ENCODE data around the gene DDA1.

DDA1 gene

GRCh38 chr19:17309198-17309964, at the start of gene DDA1:
TSS of gene DDA1 (plus strand) at chr19:17309563. CDS start at chr19:17309655, 92 bp downstream.
- TF ChIP-seq CTCF (IDR thresholded peaks at IDR 0.05), result no peak

DNA sequence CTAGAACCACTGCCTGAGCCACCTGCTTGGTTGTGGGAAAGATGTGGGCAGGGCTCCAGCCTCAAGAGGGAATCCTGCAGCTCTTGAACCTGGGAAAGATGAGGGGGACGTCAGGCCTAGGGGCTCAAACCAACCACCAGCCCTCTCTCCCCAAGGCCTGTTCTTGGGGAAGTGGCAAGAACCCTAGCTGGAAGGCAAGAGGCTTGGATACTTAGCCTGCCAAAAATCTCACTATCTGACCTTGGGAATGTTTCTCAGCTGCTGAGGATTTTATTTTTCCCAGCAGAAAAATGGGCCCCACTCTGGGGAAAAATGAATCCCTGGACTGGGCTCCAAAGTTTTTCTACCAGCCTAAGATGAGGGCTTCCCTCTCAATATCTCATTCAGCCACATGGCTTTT, 49.4 kb upstream of the DDA1 start:
- TF ChIP-seq CTCF (IDR thresholded peaks at IDR 0.05), result no peak

- peak; percentile 95 for TF ChIP-seq CTCF (IDR thresholded peaks at IDR 0.05)
Measured at GRCh38 chr19:17260842-17261325, 48.5 kb upstream of the DDA1 start.

DNA sequence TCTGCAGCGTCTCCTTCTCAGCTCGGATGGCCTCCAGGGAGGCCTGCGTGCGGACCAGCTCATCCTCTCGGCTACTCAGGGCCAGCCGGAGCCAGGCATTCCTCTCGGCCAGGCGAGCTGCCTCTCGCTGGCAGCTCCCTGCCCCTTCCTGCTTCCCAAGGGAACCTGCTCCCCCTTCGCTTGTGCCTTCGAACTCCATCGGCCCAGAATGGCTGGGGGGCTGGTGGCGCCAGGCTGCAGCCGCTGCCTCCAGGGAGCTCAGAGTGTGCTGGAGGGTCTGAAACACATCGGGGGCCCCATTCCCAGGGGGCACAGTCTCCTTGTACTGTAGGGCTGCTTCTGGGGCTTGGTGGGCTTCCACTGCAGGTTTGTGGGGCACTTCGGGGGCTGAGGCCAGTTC, 46.8 kb upstream of the DDA1 start:
- TF ChIP-seq CTCF (IDR thresholded peaks at IDR 0.05), result no peak

DNA sequence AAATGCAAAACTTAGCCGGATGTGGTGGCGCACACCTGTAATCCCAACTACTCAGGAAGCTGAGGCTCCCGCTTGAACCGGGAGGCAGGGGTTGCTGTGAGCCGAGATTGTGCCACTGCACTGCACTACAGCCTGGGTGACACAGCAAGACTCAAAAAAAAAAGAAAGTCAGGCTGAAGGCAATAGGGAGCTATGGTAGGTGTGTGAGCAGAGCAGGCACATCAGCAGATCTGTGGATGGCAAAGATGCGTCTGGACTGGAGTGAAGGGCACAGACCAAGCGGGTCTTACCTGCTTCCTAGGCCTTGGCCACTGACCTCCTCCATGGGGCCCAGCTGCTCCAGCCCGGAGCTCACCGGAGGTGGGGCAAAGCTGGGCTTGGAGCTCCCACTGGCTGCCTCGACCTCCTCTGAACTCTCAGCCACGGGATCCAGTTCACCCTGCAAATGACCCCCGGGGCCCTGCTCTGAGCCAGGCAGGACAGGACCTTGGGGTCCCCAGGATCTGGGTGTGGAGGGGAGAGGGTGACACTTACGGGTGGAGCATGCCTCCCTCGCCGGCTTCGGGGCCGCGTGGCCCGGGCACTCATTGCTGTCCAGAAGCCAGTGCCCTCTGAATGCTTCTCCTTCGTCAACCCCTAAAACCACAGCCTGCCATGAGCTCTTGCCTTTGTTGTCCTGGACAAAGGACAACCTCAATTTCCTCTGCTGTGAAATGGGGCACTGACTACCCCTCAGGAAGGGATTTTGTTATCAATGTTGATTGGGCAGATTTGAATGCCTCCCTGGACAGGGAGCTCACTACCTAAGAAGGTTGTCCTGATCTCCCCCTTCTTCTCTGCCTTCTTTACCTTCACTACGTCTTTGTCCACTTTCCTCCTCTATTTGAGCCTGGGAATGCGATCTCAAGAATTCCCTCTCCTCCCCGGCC, 45.4 kb upstream of the DDA1 start:
- TF ChIP-seq CTCF (IDR thresholded peaks at IDR 0.05), result no peak

GRCh38 chr19:17264641-17264979, 44.8 kb upstream of the DDA1 start, which contains the start of gene USHBP1:
TSS of gene USHBP1 (minus strand) at chr19:17264745. CDS start at chr19:17264299, 446 bp downstream.
- TF ChIP-seq CTCF (IDR thresholded peaks at IDR 0.05), result no peak

DNA sequence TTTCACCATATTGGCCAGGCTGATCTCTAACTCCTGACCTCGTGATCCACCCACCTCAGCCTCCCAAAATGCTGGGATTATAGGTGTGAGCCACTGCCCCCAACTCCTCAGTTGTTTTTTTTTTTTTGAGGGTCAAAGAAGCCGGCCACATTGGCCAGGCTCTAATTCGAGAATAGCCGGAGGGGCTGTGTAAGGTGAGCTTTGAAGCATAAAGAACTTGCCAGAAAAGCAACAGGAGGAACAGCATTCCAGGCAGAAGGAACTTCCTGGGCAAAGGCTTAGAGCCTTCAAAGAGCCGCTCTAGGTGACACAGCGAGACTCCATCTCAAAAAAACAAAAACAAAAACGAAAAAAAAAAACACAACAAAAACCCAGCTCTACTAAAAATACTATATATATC, 43.3 kb upstream of the DDA1 start:
- TF ChIP-seq CTCF (IDR thresholded peaks at IDR 0.05), result no peak
